ENCODE measurements around the gene SRL. TPM values are rescaled to one million over a fixed set of nuclear protein-coding genes. Genes with fewer than 3 reads are reported as not detected.
A peak's percentile ranks its signal among the peaks of the same experiment; 100 is the strongest.
"Not testable (repeated sequence)": the region's sequence is repeated elsewhere in the genome, so short reads cannot be mapped to it uniquely, and the experiment has no call there.

SRL gene
- total RNA-seq, 2 donors from 2014 or later: 0.46 to 0.50 TPM

GRCh38 chr16:4263504-4264436 is 21.9 kb upstream of the SRL start:
- intact Hi-C loops (cut with DNase I, micrococcal nuclease): no loop called here
- DNase-seq (peak; percentile 67 to 71), ATAC-seq (peak; percentile 28)

DNA sequence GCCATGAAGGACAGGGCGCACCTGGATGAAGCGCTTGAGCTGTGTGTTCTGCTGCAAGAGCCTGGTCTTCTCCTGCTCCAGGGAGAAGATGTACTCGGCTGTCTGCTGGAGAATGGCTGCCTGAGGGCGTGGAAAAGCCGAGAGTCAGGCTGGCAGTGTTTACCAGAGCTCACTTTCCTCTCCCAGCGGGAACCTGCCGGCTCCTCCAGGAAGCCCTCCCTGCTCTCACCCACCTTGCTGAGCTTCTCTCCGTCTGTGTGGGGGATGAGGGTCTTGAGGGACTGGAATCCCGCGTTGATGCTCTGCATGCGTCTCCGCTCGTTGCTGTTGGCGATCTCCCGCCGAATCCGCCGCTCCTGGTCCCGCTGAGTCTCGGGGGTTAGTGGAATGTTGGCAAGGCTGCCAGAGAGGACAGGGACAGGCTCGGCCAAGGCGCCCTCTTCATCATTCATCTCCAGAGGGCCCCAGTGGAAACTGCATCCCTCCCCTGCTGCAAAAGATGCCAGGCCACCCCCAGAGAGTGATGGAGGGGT is 20.5 kb upstream of the SRL start:
- intact Hi-C loops (cut with DNase I, micrococcal nuclease): no loop called here
- DNase-seq (no peak), ATAC-seq (no peak)

GRCh38 chr16:4261557-4262172 is 19.8 kb upstream of the SRL start:
- ATAC-seq: no peak

DNA sequence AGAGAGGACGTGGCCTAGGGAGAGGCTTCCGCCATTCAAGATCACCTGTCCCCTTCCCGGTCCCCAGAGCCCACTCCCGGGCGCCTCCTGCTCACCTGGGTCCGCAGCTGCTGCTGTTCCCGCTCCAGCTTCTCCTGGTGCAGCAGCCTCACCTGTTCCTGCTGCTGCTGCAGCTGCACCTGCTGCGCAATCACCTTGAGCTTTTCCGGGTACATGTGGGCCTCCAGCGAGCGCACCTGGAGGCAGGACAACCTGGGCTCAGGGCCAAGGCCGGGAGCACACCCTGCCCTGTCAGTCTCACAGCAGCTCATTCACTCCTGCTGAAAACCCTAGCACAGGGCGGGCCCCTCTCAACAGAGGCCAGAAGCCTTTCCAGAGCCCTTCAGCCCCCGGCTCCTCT is 18.5 kb upstream of the SRL start:
- ATAC-seq (peak; percentile 95), DNase-seq (peak; percentile 86 to 94)
- intact Hi-C loops (cut with DNase I, micrococcal nuclease): no loop called here

More at GRCh38 chr16:4261557-4262172, 19.8 kb upstream of the SRL start:
- peak; percentile 39 to 41 for DNase-seq
- intact Hi-C loops (cut with DNase I, micrococcal nuclease): no loop called here

DNA sequence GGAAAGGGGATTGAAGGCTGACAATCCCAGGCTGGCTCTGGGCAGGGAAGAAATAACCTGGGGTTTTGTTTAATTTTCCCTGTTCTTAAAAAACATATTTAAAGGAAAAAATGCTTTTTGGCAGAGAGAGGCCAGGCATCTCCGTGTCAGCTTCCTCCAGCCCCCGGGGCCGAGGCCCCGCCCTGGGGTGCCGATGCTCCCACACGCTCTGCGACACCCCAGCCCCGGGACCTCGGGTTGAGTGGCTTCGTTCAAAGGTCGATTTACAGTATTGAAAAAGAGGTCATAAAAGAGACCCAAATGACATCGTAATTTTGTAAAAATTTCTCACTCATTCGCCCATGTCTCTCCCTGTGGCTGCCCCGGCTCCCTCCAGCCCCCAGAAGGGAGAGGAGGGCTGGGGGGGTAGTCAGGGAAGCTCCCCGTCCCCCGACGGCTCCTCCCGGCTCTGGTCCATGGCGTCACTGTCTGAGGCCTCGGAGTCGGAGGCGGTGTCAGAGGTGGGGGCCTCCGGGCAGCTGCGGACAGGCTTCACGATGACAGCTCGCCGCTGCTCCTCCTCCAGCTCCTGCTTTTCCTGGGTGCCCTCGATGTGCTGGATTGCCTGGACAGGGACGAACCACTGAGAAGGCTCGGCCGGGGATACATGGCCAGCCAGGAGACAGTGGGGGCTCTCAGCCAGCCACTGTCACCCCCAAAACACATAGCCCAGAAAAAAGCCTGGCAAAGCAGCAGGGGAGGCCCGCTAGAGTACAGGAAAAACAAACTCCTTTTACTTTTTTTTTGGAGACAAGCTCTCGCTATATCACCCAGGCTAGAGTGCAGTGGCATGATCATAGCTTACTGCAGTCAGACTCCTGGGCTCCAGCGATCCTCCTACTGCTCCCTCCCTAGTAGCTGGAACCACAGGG is 16.0 kb upstream of the SRL start:
- intact Hi-C loops (cut with DNase I, micrococcal nuclease): no loop called here
- no peak for DNase-seq
- no peak for ATAC-seq

GRCh38 chr16:4253394-4254150 is 11.7 kb upstream of the SRL start:
- peak; percentile 95 for ATAC-seq
- peak; percentile 100 for DNase-seq
- intact Hi-C loops (cut with DNase I, micrococcal nuclease): no loop called here

DNA sequence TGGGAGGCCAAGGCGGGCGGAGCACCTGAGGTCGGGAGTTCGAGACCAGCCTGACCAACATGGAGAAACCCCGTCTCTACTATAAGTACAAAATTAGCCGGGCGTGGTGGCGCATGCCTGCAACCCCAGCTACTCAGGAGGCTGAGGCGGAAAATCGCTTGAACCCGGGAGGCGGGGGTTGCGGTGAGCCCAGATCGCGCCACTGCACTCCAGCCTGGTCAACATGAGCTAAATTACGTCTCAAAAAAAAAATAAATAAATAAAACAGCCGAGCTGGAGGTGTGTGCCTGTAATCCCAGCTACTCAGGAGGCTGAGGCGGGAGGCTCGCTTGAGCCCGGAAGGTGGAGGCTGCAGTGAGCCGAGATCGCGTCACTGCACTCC is 11.1 kb upstream of the SRL start:
- intact Hi-C loops (cut with DNase I, micrococcal nuclease); DNase-seq: not testable (repeated sequence)
- peak; percentile 25 for ATAC-seq

- intact Hi-C loops (cut with DNase I, micrococcal nuclease): loop anchor here in 1 of 2 donors (10.0 kb wide), 1 partner anchor 55 kb away; no protein-coding TSS in a partner anchor
- no peak for DNase-seq
- no peak for ATAC-seq
Measured at GRCh38 chr16:4249530-4250308, 7.8 kb upstream of the SRL start.

GRCh38 chr16:4247460-4247784 is 5.5 kb upstream of the SRL start:
- intact Hi-C loops (cut with DNase I, micrococcal nuclease): loop anchor here in 1 of 2 donors (10.0 kb wide), 1 partner anchor 53 kb away; no protein-coding TSS in a partner anchor
- ATAC-seq (no peak), DNase-seq (no peak)

GRCh38 chr16:4246777-4247459 is 5.0 kb upstream of the SRL start:
- intact Hi-C loops (cut with DNase I, micrococcal nuclease): loop anchor here in 1 of 2 donors (10.0 kb wide), 1 partner anchor 52 kb away; no protein-coding TSS in a partner anchor
- DNase-seq (no peak), ATAC-seq (peak; percentile 17)

DNA sequence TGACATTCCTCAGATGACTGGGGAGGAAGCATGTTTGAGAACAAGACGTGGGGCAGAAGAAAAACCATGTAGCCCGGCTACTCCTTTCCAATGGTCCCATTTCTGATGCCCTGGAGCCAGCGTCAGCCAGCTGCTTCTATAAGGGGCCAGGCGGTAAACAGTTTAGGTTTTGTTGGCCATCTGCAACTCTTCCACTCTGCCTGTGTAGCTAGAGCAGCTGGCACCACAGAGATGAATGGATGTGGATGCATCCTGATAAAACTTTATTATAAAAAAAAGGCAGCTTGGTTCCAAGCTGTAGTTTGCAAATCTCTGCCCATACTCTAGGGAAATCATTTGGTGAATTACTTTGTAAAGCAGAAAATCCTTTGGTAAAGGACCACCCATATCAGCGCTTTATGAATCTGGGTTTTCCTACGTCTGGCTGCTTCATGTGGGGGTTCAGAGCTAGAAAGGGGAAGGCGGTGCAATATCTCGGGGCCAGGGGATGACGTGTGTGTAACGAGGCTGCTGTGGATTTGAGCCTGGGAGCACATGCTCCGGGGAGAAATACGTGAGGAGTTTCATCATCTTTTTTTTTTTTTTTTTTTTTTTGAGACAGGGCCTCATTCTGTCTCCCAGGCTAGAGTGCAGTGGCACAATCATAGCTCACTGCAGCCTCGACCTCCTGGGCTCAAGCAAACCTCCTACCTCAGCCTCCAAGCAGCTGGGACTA is 3.4 kb upstream of the SRL start:
- intact Hi-C loops (cut with DNase I, micrococcal nuclease): loop anchor here in 1 of 2 donors (10.0 kb wide), 1 partner anchor 50 kb away; no protein-coding TSS in a partner anchor
- ATAC-seq: no peak
- no peak for DNase-seq

- no peak for DNase-seq
- intact Hi-C loops (cut with DNase I, micrococcal nuclease): loop anchor here in 1 of 2 donors (10.0 kb wide), 1 partner anchor 50 kb away; no protein-coding TSS in a partner anchor
- peak; percentile 74 for ATAC-seq
Measured at GRCh38 chr16:4244254-4245076, 2.6 kb upstream of the SRL start.

GRCh38 chr16:4241258-4241927 is 487 bp downstream of the SRL start:
- ATAC-seq (no peak), DNase-seq (no peak)
- intact Hi-C loops (cut with DNase I, micrococcal nuclease): loop anchor here in 1 of 2 donors (10.0 kb wide), 1 partner anchor 47 kb away; no protein-coding TSS in a partner anchor

DNA sequence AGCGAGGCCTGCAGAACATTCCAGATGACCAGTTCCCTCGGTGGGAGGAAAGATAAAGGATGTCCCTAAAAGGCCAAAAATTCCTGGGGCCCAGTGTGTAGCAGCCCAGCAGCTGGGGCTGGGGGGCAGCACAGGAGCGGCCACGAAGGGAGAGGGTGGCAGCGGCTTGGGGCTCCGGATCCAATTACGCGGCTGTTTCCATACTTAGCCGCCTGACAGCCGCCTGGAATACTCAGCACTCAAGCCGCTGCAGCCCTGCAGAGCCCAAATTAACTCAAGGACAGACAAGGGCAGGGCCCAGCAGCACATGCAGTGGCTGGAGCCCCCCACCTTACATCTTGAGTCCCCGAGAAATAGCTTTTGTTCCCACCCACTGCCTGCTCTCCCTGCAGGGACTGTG is 1.3 kb downstream of the SRL start:
- intact Hi-C loops (cut with DNase I, micrococcal nuclease): loop anchor here in 1 of 2 donors (10.0 kb wide), 1 partner anchor 46 kb away; no protein-coding TSS in a partner anchor
- ATAC-seq (no peak), DNase-seq (no peak)
